Liver (tissue), 9 donors: ENCODE data around the gene GRK3. TPM values are rescaled to one million over a fixed set of nuclear protein-coding genes. Genes with fewer than 3 reads are reported as not detected.

Experiments used
- DNase-seq: peaks from one replicate; pipeline ENCODE4 v3.0.0-alpha.2; 2017; ENCODE audit warnings: low spot score
- H3K27ac ChIP-seq, 2 donors: one replicate each; pipeline ENCODE4 v1.7.0; 2013; ENCODE audit warnings: inconsistent platforms in 2 of 2, low read length in 2 of 2, control low read depth in 1 of 2, low read depth in 1 of 2, mild to moderate bottlenecking in 1 of 2
- H3K27me3 ChIP-seq, 4 donors: one replicate each; pipeline versions ENCODE4 v1.6.1 to v1.7.0; 2013; ENCODE audit warnings: low read length in 3 of 4, inconsistent platforms in 1 of 4, mild to moderate bottlenecking in 1 of 4, moderate library complexity in 1 of 4; ENCODE audit not compliant: control insufficient read depth in 4 of 4, insufficient read depth in 4 of 4
- H3K36me3 ChIP-seq, 4 donors: one replicate each; pipeline versions ENCODE4 v1.6.1 to v1.7.0; 2013; ENCODE audit warnings: low read length in 3 of 4, mild to moderate bottlenecking in 3 of 4, low read depth in 1 of 4, moderate library complexity in 1 of 4; ENCODE audit not compliant: control insufficient read depth in 4 of 4, insufficient read depth in 3 of 4
- H3K4me1 ChIP-seq, 4 donors: one replicate each; pipeline versions ENCODE4 v1.6.1 to v1.7.0; 2013; ENCODE audit warnings: low read length in 3 of 4, mild to moderate bottlenecking in 3 of 4, moderate library complexity in 1 of 4; ENCODE audit not compliant: control insufficient read depth in 4 of 4, insufficient read depth in 4 of 4
- H3K4me3 ChIP-seq, 3 donors: one replicate each; pipeline versions ENCODE4 v1.6.1 to v1.7.0; 2013; ENCODE audit warnings: low read length in 3 of 3, control low read depth in 1 of 3, low read depth in 1 of 3, mild to moderate bottlenecking in 1 of 3
- H3K9ac ChIP-seq, 2 donors: one replicate each; pipeline ENCODE4 v1.7.0; 2013; ENCODE audit warnings: low read length in 2 of 2, mild to moderate bottlenecking in 2 of 2, moderate library complexity in 2 of 2, control low read depth in 1 of 2, low read depth in 1 of 2
- H3K9me3 ChIP-seq, 4 donors: one replicate each; pipeline versions ENCODE4 v1.6.1 to v1.7.0; 2013; ENCODE audit warnings: low read length in 3 of 4; ENCODE audit not compliant: control insufficient read depth in 4 of 4
- ATF3 ChIP-seq: IDR thresholded peaks from 2 replicates; pipeline ENCODE4 v1.6.1; 2016; ENCODE audit warnings: antibody characterized with exemption
- CTCF ChIP-seq: fragments of 150-350 bp; IDR thresholded peaks from 2 replicates; pipeline ENCODE4 v1.5.1; 2017; ENCODE audit warnings: improper control_type of control experiment, low read depth, low read length; ENCODE audit not compliant: missing input control
- EGR1 ChIP-seq, 2 donors: IDR thresholded peaks; 2 replicates each; pipeline ENCODE4 v1.6.1; 2016 to 2018; ENCODE audit warnings: antibody characterized with exemption in 2 of 2, low read depth in 2 of 2
- FOXA1 ChIP-seq: IDR thresholded peaks from 2 replicates; pipeline ENCODE4 v1.6.1; 2016; ENCODE audit warnings: antibody characterized with exemption
- FOXA2 ChIP-seq: IDR thresholded peaks from 2 replicates; pipeline ENCODE4 v1.6.1; 2016; ENCODE audit warnings: antibody characterized with exemption
- GABPA ChIP-seq, 2 donors: IDR thresholded peaks in 1 of 2; conservative IDR thresholded peaks in 1 of 2; 2 replicates each; pipeline ENCODE4 v1.6.1; 2016; ENCODE audit warnings: antibody characterized with exemption in 2 of 2, mild to moderate bottlenecking in 1 of 2, moderate library complexity in 1 of 2
- HNF4A ChIP-seq, 2 donors: conservative IDR thresholded peaks; 2 replicates each; pipeline ENCODE4 v1.6.1; 2016; ENCODE audit warnings: antibody characterized with exemption in 2 of 2, mild to moderate bottlenecking in 2 of 2
- HNF4G ChIP-seq: IDR thresholded peaks from 2 replicates; pipeline ENCODE4 v1.6.1; 2016; ENCODE audit warnings: antibody characterized with exemption
- JUND ChIP-seq, 2 donors: IDR thresholded peaks; 2 replicates each; pipeline ENCODE4 v1.6.1; 2016; ENCODE audit warnings: antibody characterized with exemption in 2 of 2
- MAX ChIP-seq: IDR thresholded peaks from 2 replicates; pipeline ENCODE4 v1.6.1; 2016; ENCODE audit warnings: antibody characterized with exemption
- NR2F2 ChIP-seq: IDR thresholded peaks from 2 replicates; pipeline ENCODE4 v1.6.1; 2016; ENCODE audit warnings: antibody characterized with exemption
- RAD21 ChIP-seq, 2 donors: IDR thresholded peaks; 2 replicates each; pipeline ENCODE4 v1.6.1; 2016; ENCODE audit warnings: antibody characterized with exemption in 2 of 2, mild to moderate bottlenecking in 2 of 2
- REST ChIP-seq: IDR thresholded peaks from 2 replicates; pipeline ENCODE4 v1.6.1; 2016; ENCODE audit warnings: antibody characterized with exemption, mild to moderate bottlenecking
- RXRA ChIP-seq, 2 donors: IDR thresholded peaks; 2 replicates each; pipeline ENCODE4 v1.6.1; 2017 to 2018; ENCODE audit warnings: antibody characterized with exemption in 2 of 2, mild to moderate bottlenecking in 1 of 2
- SP1 ChIP-seq: IDR thresholded peaks from 2 replicates; pipeline ENCODE4 v1.6.1; 2018; ENCODE audit warnings: antibody characterized with exemption, mild to moderate bottlenecking
- TAF1 ChIP-seq: conservative IDR thresholded peaks from 2 replicates; pipeline ENCODE4 v1.6.1; 2016; ENCODE audit warnings: antibody characterized with exemption, mild to moderate bottlenecking
- ZBTB33 ChIP-seq: IDR thresholded peaks from 2 replicates; pipeline ENCODE4 v1.6.1; 2016; ENCODE audit warnings: antibody characterized with exemption
- WGBS: extraction: QIAGEN DNeasy Blood & Tissue Kit; methylation state at CpG from one replicate; pipeline ENCODE4 v1.1.7; 2013; 5-methylcytosine and 5-hydroxymethylcytosine counted together
- polyA plus RNA-seq, 2 donors: library from polyadenylated mRNA; stranded (reverse) in 1 of 2; unstranded in 1 of 2; fragments of 200-250 nt in 1 of 2; fragments of >200 nt in 1 of 2; fragmentation: Nextera tagmentation in 1 of 2; extraction: Ambion mirVana in 1 of 2; gene quantifications; one replicate each; pipeline versions ENCODE4 v1.2.1 to v1.2.3, GENCODE V29; 2013 to 2015
- total RNA-seq, 2 donors: library from RNA; depleted of rRNA; stranded (reverse); fragments of >200 nt; gene quantifications; one replicate each; pipeline ENCODE4 v1.2.3, GENCODE V29; 2014
- donor health status: healthy.
- donor health status: healthy.
- donor health status: healthy.
- donor health status: healthy.
- donor health status: healthy.

GRK3 gene
- total and polyA plus RNA-seq, 4 donors, result 0.79 to 6.5 (median 2.4) TPM

GRCh38 chr22:25709758-25710157 is 145.3 kb downstream of the GRK3 start:
- TF ChIP-seq REST (no peak), TAF1 (no peak), GABPA (IDR thresholded peaks at IDR 0.05 in 1 of 2, conservative IDR thresholded peaks at IDR 0.05 in 1 of 2) (no peak), FOXA1 (no peak), JUND (IDR thresholded peaks at IDR 0.05) (no peak), HNF4A (conservative IDR thresholded peaks at IDR 0.05) (no peak), ATF3 (no peak), MAX (no peak), RAD21 (IDR thresholded peaks at IDR 0.05) (no peak), NR2F2 (no peak), SP1 (no peak), ZBTB33 (no peak), HNF4G (no peak)
- Histone ChIP-seq H3K36me3 (no peaks in the 10 kb centered on the region), H3K4me3 (no peak overlapping the region), H3K4me1 (no peaks in the 10 kb centered on the region), H3K27ac (no peak overlapping the region), H3K27me3 (no peaks in the 10 kb centered on the region), H3K9me3 (no peaks in the 10 kb centered on the region), H3K9ac (no peak overlapping the region)
- WGBS, result 86% methylated on average over 6 of the region's 6 CpGs
- no peak for DNase-seq

- H3K4me3 ChIP-seq, result no peak overlapping the region
- TF ChIP-seq FOXA2, result no peak
- TF ChIP-seq EGR1 (IDR thresholded peaks at IDR 0.05; ENCODE audit: low read depth in 2 of 2), result no peak
- TF ChIP-seq JUND (IDR thresholded peaks at IDR 0.05), result no peak
- no peak for TF ChIP-seq CTCF
- TF ChIP-seq ATF3, result no peak
- no peak for TF ChIP-seq MAX
- no peak for TF ChIP-seq HNF4G
- TF ChIP-seq RAD21 (IDR thresholded peaks at IDR 0.05), result no peak
- no peak for TF ChIP-seq RXRA (IDR thresholded peaks at IDR 0.05)
- TF ChIP-seq TAF1, result no peak
- no peak for TF ChIP-seq FOXA1
- TF ChIP-seq HNF4A (conservative IDR thresholded peaks at IDR 0.05), result no peak
- TF ChIP-seq SP1, result no peak
- TF ChIP-seq ZBTB33, result no peak
- H3K36me3 ChIP-seq, result no peaks in the 10 kb centered on the region
- no peaks in the 10 kb centered on the region for H3K9me3 ChIP-seq
- no peak overlapping the region for H3K9ac ChIP-seq
- no peak overlapping the region for H3K27ac ChIP-seq
- DNase-seq, result no peak
- 94% methylated on average over 7 of the region's 7 CpGs for WGBS
- no peaks in the 10 kb centered on the region for H3K27me3 ChIP-seq
- no peaks in the 10 kb centered on the region for H3K4me1 ChIP-seq
Observed at GRCh38 chr22:25710501-25710900, 146.0 kb downstream of the GRK3 start.
